SK-N-SH (cell line): ENCODE measurements around the gene CDC6. TPM values are rescaled to one million over a fixed set of nuclear protein-coding genes. Genes with fewer than 3 reads are reported as not detected.

ENCODE experiments used
- CTCF ChIA-PET: fragments of 300-600, 350-600 bp; formaldehyde crosslinking; extraction: SDS; loops from one replicate; lab custom pipeline; 2021; lab: Yijun Ruan, JAX
- POLR2A ChIA-PET: fragments of 350-600 bp; sonication (Branson Sonifier 250); formaldehyde crosslinking; extraction: SDS; loops from one replicate; lab custom pipeline; 2020; ENCODE audit warnings: antibody characterized with exemption, inconsistent platforms; lab: Yijun Ruan, JAX
- DNase-seq: peaks from one replicate; pipeline ENCODE4 v3.0.0; 2012
- H2AFZ ChIP-seq: fragments of 200-600 bp; sonication (generic); 2 replicates; pipeline ENCODE4 v1.8.1; 2016; ENCODE audit warnings: antibody characterized with exemption, mild to moderate bottlenecking, low read depth
- H3F3A ChIP-seq: fragments of 200-600 bp; sonication (generic); replicated peaks from 2 replicates; pipeline ENCODE3; 2016; ENCODE audit warnings: antibody characterized with exemption, mild to moderate bottlenecking; ENCODE audit not compliant: insufficient read depth
- H3K27ac ChIP-seq, 2 experiments: fragments of 200-500 bp in 1 of 2; fragments of 200-600 bp in 1 of 2; sonication (Bioruptor generic) in 1 of 2; sonication (generic), shearing (Covaris generic) in 1 of 2; 2 replicates each; pipeline versions ENCODE4 v1.5.1 to v1.6.1; 2014 to 2016; ENCODE audit warnings: low read depth in 2 of 2, inconsistent platforms in 1 of 2, low read length in 1 of 2, mild to moderate bottlenecking in 1 of 2, mixed read lengths in 1 of 2
- H3K27me3 ChIP-seq: fragments of 200-600 bp; sonication (generic), shearing (Covaris generic); 2 replicates; pipeline ENCODE4 v1.6.1; 2016; ENCODE audit warnings: mixed run types; ENCODE audit not compliant: insufficient read depth
- H3K36me3 ChIP-seq, 2 experiments: fragments of 200-500 bp in 1 of 2; fragments of 200-600 bp in 1 of 2; sonication (Bioruptor generic) in 1 of 2; sonication (generic) in 1 of 2; replicated peaks in 1 of 2; 2 replicates each; pipeline versions ENCODE3 to v1.5.1; 2014 to 2016; ENCODE audit warnings: low read length in 1 of 2, mild to moderate bottlenecking in 1 of 2; ENCODE audit not compliant: insufficient read depth in 2 of 2, control insufficient read depth in 1 of 2
- H3K4me1 ChIP-seq, 2 experiments: fragments of 200-500 bp in 1 of 2; fragments of 200-600 bp in 1 of 2; sonication (Bioruptor generic) in 1 of 2; sonication (generic), shearing (Covaris generic) in 1 of 2; 2 replicates each; pipeline versions ENCODE4 v1.5.1 to v1.6.1; 2014 to 2016; ENCODE audit warnings: low read depth in 1 of 2, low read length in 1 of 2, mixed run types in 1 of 2; ENCODE audit not compliant: insufficient read depth in 2 of 2, control insufficient read depth in 1 of 2
- H3K4me2 ChIP-seq: fragments of 200-600 bp; sonication (generic), shearing (Covaris generic); 2 replicates; pipeline ENCODE4 v1.6.1; 2017; ENCODE audit warnings: mixed run types
- H3K4me3 ChIP-seq, 2 experiments: fragments of 200-500 bp in 1 of 2; fragments of 200-600 bp in 1 of 2; sonication (Bioruptor generic) in 1 of 2; sonication (generic), shearing (Covaris generic) in 1 of 2; 2 replicates each; pipeline versions ENCODE4 v1.5.1 to v1.8.1; 2014 to 2016; ENCODE audit warnings: low read depth in 2 of 2, inconsistent platforms in 1 of 2, low read length in 1 of 2, mild to moderate bottlenecking in 1 of 2, mixed read lengths in 1 of 2, moderate library complexity in 1 of 2
- H3K79me2 ChIP-seq: fragments of 200-600 bp; sonication (generic); 2 replicates; pipeline ENCODE4 v1.8.1; 2017; ENCODE audit warnings: mild to moderate bottlenecking; ENCODE audit not compliant: insufficient read depth
- H3K9ac ChIP-seq: fragments of 200-600 bp; sonication (generic); 2 replicates; pipeline ENCODE4 v1.6.1; 2017; ENCODE audit warnings: mixed run types
- H3K9me2 ChIP-seq: fragments of 200-600 bp; sonication (generic); 2 replicates; pipeline ENCODE4 v1.6.1; 2017; ENCODE audit warnings: mixed run types
- H3K9me3 ChIP-seq: fragments of 200-600 bp; sonication (generic); 2 replicates; pipeline ENCODE4 v1.6.1; 2017; ENCODE audit warnings: mixed run types, mild to moderate bottlenecking, moderate library complexity
- H4K20me1 ChIP-seq: fragments of 200-600 bp; sonication (generic); 2 replicates; pipeline ENCODE4 v1.6.1; 2017; ENCODE audit warnings: mild to moderate bottlenecking, mixed run types; ENCODE audit not compliant: insufficient read depth
- CHD2 ChIP-seq: fragments of 150-350 bp; IDR thresholded peaks from 2 replicates; pipeline ENCODE4 v1.6.1; 2018; ENCODE audit warnings: low read length; ENCODE audit not compliant: partially characterized antibody
- CTCF ChIP-seq: fragments of 200-600 bp; sonication (generic); IDR thresholded peaks from 2 replicates; pipeline ENCODE4 v1.6.1; 2017; ENCODE audit warnings: antibody characterized with exemption, mild to moderate bottlenecking, moderate library complexity
- EZH2phosphoT487 ChIP-seq: fragments of 200-600 bp; sonication (generic); IDR thresholded peaks from 2 replicates; pipeline ENCODE4 v1.6.1; 2017; ENCODE audit warnings: low read depth, mixed run types, mild to moderate bottlenecking, antibody characterized with exemption, moderate library complexity, borderline replicate concordance
- GABPA ChIP-seq: IDR thresholded peaks from 2 replicates; pipeline ENCODE4 v1.4.0; 2012; ENCODE audit warnings: low read depth, mild to moderate bottlenecking
- MEF2A ChIP-seq: IDR thresholded peaks from 2 replicates; pipeline ENCODE4 v1.4.0; 2012; ENCODE audit warnings: low read depth, borderline replicate concordance
- MXI1 ChIP-seq: IDR thresholded peaks from 2 replicates; pipeline ENCODE4 v1.6.1; 2012; ENCODE audit warnings: mild to moderate bottlenecking, low read depth, low read length, improper control_type of control experiment
- NFIC ChIP-seq: IDR thresholded peaks from 2 replicates; pipeline ENCODE4 v1.4.0; 2012; ENCODE audit warnings: borderline replicate concordance
- RFX5 ChIP-seq: IDR thresholded peaks from 2 replicates; pipeline ENCODE4 v1.6.1; 2012; ENCODE audit warnings: mild to moderate bottlenecking, improper control_type of control experiment, low read length
- WGBS: methylation state at CpG from one replicate; pipeline ENCODE4 v1.1.6; 2017; ENCODE audit warnings: low lambda C conversion rate; 5-methylcytosine and 5-hydroxymethylcytosine counted together
- polyA plus RNA-seq, 3 experiments: library from polyadenylated mRNA; depleted of rRNA; stranded (reverse); fragments of >200 nt; gene quantifications; 2 replicates each; pipeline ENCODE4 v1.2.3, GENCODE V29; 2012
- TF ChIP-seq, protein P1 (sequence below): fragments of 150-350 bp; IDR thresholded peaks from 2 replicates; pipeline ENCODE4 v1.6.1; 2017; ENCODE audit warnings: antibody characterized with exemption, low read length, low read depth, borderline replicate concordance
- TF ChIP-seq, protein P2 (sequence below): IDR thresholded peaks from 2 replicates; pipeline ENCODE4; 2012

The CDC6 gene
- polyA plus RNA-seq, 1 of the 3 experiments (the other 2 are of a cell fraction): 12.7 TPM

DNA sequence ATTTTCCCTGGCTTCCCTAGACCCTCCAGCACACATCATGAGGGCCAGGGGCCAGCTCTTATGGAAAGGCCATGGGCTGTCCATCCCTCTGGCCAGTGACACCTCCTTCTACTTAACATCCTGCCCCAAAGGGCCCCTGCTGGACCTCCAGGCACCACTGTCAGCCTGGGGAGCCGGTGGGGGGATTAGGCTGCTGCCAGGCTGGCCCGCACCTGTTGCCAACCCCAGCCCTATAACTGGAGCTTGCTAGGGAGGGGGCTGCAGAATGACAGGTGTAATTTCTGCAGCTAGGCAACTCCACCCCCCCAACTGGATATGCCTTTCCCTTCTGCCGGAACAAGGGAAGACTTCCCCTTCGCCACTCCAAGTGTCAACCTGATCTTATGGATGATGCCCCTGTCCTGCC, 33.8 kb downstream of the CDC6 start:
- peaks cover 90% of the 10 kb centered on the region for H3K79me2 ChIP-seq
- H4K20me1 ChIP-seq: peaks cover 52% of the 10 kb centered on the region
- H3K27ac ChIP-seq: peak overlapping the region; percentile 91 to 96
- ChIA-PET CTCF (interaction anchor here (1.0 to 57.6 kb wide), 3 partner anchors 16 to 154 kb away, joined by 4 to 1706 read pairs (median 1706); partner anchors contain the start of genes CDC6, GJD3 and RARA), POLR2A (interaction anchor here (1.0 to 1.3 kb wide), 3 partner anchors 9 to 10 kb away, joined by 3 to 5 read pairs (median 4); no protein-coding TSS in a partner anchor)
- H2AFZ ChIP-seq: no peak overlapping the region
- TF ChIP-seq GABPA (no peak), CTCF (no peak), CHD2 (no peak), EZH2phosphoT487 (no peak), RFX5 (no peak)
- TF ChIP-seq, protein P1, sequence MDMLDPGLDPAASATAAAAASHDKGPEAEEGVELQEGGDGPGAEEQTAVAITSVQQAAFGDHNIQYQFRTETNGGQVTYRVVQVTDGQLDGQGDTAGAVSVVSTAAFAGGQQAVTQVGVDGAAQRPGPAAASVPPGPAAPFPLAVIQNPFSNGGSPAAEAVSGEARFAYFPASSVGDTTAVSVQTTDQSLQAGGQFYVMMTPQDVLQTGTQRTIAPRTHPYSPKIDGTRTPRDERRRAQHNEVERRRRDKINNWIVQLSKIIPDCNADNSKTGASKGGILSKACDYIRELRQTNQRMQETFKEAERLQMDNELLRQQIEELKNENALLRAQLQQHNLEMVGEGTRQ: no peak
- TF ChIP-seq, protein P2, sequence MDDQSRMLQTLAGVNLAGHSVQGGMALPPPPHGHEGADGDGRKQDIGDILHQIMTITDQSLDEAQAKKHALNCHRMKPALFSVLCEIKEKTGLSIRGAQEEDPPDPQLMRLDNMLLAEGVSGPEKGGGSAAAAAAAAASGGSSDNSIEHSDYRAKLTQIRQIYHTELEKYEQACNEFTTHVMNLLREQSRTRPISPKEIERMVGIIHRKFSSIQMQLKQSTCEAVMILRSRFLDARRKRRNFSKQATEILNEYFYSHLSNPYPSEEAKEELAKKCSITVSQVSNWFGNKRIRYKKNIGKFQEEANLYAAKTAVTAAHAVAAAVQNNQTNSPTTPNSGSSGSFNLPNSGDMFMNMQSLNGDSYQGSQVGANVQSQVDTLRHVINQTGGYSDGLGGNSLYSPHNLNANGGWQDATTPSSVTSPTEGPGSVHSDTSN: no peak
- H3K9ac ChIP-seq: peak overlapping the region; percentile 97; the same call in 1 of the 2 replicates
- no peak for DNase-seq
- H3K9me2 ChIP-seq: no peaks in the 10 kb centered on the region
- 63% methylated on average over 2 of the region's 4 CpGs for WGBS
- no peaks in the 10 kb centered on the region for H3K36me3 ChIP-seq
- H3K9me3 ChIP-seq: no peaks in the 10 kb centered on the region
- H3K27me3 ChIP-seq: no peaks in the 10 kb centered on the region
- peaks cover 68 to 91% of the 10 kb centered on the region in 2 experiments for H3K4me1 ChIP-seq
- H3K4me3 ChIP-seq: peak overlapping the region; percentile 29 to 54
- H3K4me2 ChIP-seq: peak overlapping the region; percentile 95
- peaks cover 28% of the 10 kb centered on the region for H3F3A ChIP-seq

DNA sequence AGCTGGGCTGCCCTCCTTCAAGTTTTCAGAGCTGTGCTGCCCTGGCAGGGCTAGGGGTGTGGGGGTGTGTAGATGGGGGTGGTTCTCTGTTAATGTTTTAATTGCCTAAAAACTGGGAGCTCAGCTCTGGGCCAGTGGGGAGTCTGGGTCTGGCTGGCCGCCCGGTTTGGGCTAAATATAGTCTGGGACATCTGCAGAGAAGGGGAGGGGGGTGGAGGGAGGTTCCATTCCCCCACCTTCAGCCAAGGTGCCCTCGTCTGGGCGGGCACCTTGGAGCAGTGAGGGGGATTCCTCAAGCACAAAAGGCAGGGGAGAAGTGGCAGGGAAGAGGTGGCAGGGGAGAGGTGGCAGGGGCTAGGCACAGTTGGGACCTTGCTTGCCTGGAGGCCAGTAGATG, 34.3 kb downstream of the CDC6 start:
- no peaks in the 10 kb centered on the region for H3K36me3 ChIP-seq
- H3K4me1 ChIP-seq: peaks cover 70 to 91% of the 10 kb centered on the region in 2 experiments
- no peaks in the 10 kb centered on the region for H3K9me3 ChIP-seq
- no peaks in the 10 kb centered on the region for H3K27me3 ChIP-seq
- ChIA-PET POLR2A (interaction anchor here (1.1 to 1.3 kb wide), 2 partner anchors 10 to 11 kb away, joined by 3 to 5 read pairs; no protein-coding TSS in a partner anchor), CTCF (interaction anchor here (1.0 to 57.6 kb wide), 3 partner anchors 16 to 154 kb away, joined by 4 to 1706 read pairs (median 1706); partner anchors contain the start of genes CDC6, GJD3 and RARA)
- peaks cover 92% of the 10 kb centered on the region for H3K79me2 ChIP-seq
- TF ChIP-seq NFIC (peak; percentile 23; the same call in 1 of the 2 replicates), MEF2A (peak; percentile 41; the same call in 1 of the 2 replicates), MXI1 (no peak)
- H3K4me2 ChIP-seq: peak overlapping the region; percentile 95
- peak overlapping the region; percentile 91 to 96 for H3K27ac ChIP-seq
- H3K9me2 ChIP-seq: no peaks in the 10 kb centered on the region
- no peak overlapping the region for H2AFZ ChIP-seq
- H4K20me1 ChIP-seq: peaks cover 57% of the 10 kb centered on the region
- peak overlapping the region; percentile 29 to 54 for H3K4me3 ChIP-seq
- H3F3A ChIP-seq: peaks cover 26% of the 10 kb centered on the region
- WGBS: 36% methylated on average over 4 of the region's 4 CpGs
- H3K9ac ChIP-seq: peak overlapping the region; percentile 97
- no peak for DNase-seq
